ENCODE data around the gene ADGRG6.

DNA sequence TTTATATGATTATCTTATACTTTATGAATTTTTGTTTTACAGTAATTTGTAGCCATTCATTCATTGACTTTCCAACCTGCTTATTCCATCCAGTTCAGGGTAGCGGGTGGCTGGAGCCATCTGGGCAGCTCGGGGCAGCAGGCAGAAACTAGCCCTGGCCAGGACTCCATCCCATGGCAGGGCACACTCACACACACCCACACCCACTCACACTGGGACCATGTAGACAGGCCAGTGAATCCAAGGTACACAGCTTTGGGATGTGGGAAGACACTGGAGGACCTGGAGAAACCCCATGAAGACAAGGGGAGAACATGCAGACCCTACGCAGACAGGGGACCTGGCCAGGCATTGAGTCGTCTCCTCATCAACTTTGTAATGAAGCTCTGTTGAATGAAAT, 84.8 kb downstream of the ADGRG6 start:
- TF ChIP-seq, protein P1, sequence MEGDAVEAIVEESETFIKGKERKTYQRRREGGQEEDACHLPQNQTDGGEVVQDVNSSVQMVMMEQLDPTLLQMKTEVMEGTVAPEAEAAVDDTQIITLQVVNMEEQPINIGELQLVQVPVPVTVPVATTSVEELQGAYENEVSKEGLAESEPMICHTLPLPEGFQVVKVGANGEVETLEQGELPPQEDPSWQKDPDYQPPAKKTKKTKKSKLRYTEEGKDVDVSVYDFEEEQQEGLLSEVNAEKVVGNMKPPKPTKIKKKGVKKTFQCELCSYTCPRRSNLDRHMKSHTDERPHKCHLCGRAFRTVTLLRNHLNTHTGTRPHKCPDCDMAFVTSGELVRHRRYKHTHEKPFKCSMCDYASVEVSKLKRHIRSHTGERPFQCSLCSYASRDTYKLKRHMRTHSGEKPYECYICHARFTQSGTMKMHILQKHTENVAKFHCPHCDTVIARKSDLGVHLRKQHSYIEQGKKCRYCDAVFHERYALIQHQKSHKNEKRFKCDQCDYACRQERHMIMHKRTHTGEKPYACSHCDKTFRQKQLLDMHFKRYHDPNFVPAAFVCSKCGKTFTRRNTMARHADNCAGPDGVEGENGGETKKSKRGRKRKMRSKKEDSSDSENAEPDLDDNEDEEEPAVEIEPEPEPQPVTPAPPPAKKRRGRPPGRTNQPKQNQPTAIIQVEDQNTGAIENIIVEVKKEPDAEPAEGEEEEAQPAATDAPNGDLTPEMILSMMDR (IDR thresholded peaks at IDR 0.05): no peak
- TF ChIP-seq POLR2AphosphoS5 (IDR thresholded peaks at IDR 0.05) (no peak), EP300 (IDR thresholded peaks at IDR 0.05) (no peak), POLR2A (IDR thresholded peaks at IDR 0.05) (no peak)

Measured in upper lobe of left lung (tissue), 4 donors.